ENCODE measurements around the gene FAM98B.

GRCh38 chr15:38425269-38425668, 28.7 kb upstream of the FAM98B start:
- TF ChIP-seq POLR2A (IDR thresholded peaks at IDR 0.05): no peak
- no peak for TF ChIP-seq CTCF (IDR thresholded peaks at IDR 0.05)

Measured in body of pancreas (tissue), 4 donors.